Mucosa of descending colon (tissue), 3 donors: ENCODE data around the gene ZBTB20. TPM values are rescaled to one million over a fixed set of nuclear protein-coding genes. Genes with fewer than 3 reads are reported as not detected.

ENCODE experiments used
- ATAC-seq: fragments of 200-7000 bp; cut with Tn5 transposase; one replicate; pipeline ENCODE4 v1.9.1; 2020; ENCODE audit warnings: mild to moderate bottlenecking, moderate library complexity
- DNase-seq, 3 donors: peaks; one replicate each; pipeline ENCODE4 v3.0.0-alpha.2; 2020
- H3K36me3 ChIP-seq: fragments of 200-600 bp; one replicate; pipeline ENCODE4 v1.8.0; 2021; ENCODE audit warnings: low read depth, mild to moderate bottlenecking
- H3K4me1 ChIP-seq: fragments of 200-600 bp; one replicate; pipeline ENCODE4 v1.8.0; 2021; ENCODE audit warnings: low read depth, mild to moderate bottlenecking
- H3K4me3 ChIP-seq: fragments of 200-600 bp; one replicate; pipeline ENCODE4 v1.8.0; 2021; ENCODE audit warnings: mild to moderate bottlenecking
- H3K9me3 ChIP-seq: fragments of 200-600 bp; one replicate; pipeline ENCODE4 v1.8.0; 2021; ENCODE audit warnings: mild to moderate bottlenecking
- intact Hi-C, 2 donors: fragments of 100-400 bp; cut with DNase I in 1 of 2; cut with micrococcal nuclease in 1 of 2; formaldehyde crosslinking; loops; one replicate each; pipeline versions ENCODE4 v1.11.0 to v1.11.1; 2022; cut with DNase I, micrococcal nuclease
- total RNA-seq, 3 donors: library from RNA; stranded (reverse); fragmentation: NEBNext Ultra II Directional in 2 of 3; extraction: Animal tissue kit (Norgen Biotek cat#: 25700) in 2 of 3; gene quantifications; one replicate each; pipeline versions ENCODE4 v1.2.1 to v1.2.4, GENCODE V29; 2021 to 2023
- TF ChIP-seq, protein P1 (sequence below): fragments of 200-600 bp; IDR thresholded peaks from one replicate; pipeline ENCODE4 v1.8.0; 2022; ENCODE audit warnings: antibody characterized with exemption, mild to moderate bottlenecking
- donor health status: DM: no; HTN: no; CAD: no; lungs with moderate emphysema.
- donor health status: DM: no; HTN: no; CAD: no.
- donor health status: DM: no; HTN: yes; CAD: no.

Gene ZBTB20
- total RNA-seq, 3 donors from 2014 or later, result 30.6 to 85.6 (median 37.3) TPM

DNA sequence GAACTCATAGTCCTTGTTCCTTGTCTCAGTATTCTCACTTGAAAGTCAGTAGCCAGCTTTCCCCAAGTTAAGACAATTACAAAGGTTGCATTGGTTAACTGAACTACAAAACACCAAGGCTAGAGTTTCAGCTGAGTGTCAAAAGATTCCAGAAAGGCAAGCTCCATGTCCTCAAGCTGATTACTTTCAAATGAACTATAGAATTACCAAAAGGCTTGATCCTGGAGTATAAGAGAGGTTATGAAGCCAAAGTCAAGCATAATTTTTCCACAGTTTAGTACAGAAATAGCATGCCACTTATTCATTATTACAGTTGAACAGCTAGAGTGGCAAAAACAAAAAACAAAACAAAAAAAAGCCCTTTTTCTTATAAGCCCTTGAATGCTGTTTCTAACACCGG is 51.9 kb downstream of the ZBTB20 start:
- Histone ChIP-seq H3K36me3 (no peaks in the 10 kb centered on the region), H3K4me1 (peaks cover 23% of the 10 kb centered on the region), H3K4me3 (no peak overlapping the region), H3K9me3 (no peaks in the 10 kb centered on the region)
- ATAC-seq (no peak), DNase-seq (no peak)
- intact Hi-C loops, result loop anchor here in 1 of 2 donors (10.0 kb wide), 1 partner anchor 50 kb away; the partner anchor contains the start of gene ZBTB20
- TF ChIP-seq, protein P1, sequence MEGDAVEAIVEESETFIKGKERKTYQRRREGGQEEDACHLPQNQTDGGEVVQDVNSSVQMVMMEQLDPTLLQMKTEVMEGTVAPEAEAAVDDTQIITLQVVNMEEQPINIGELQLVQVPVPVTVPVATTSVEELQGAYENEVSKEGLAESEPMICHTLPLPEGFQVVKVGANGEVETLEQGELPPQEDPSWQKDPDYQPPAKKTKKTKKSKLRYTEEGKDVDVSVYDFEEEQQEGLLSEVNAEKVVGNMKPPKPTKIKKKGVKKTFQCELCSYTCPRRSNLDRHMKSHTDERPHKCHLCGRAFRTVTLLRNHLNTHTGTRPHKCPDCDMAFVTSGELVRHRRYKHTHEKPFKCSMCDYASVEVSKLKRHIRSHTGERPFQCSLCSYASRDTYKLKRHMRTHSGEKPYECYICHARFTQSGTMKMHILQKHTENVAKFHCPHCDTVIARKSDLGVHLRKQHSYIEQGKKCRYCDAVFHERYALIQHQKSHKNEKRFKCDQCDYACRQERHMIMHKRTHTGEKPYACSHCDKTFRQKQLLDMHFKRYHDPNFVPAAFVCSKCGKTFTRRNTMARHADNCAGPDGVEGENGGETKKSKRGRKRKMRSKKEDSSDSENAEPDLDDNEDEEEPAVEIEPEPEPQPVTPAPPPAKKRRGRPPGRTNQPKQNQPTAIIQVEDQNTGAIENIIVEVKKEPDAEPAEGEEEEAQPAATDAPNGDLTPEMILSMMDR, result no peak

DNA sequence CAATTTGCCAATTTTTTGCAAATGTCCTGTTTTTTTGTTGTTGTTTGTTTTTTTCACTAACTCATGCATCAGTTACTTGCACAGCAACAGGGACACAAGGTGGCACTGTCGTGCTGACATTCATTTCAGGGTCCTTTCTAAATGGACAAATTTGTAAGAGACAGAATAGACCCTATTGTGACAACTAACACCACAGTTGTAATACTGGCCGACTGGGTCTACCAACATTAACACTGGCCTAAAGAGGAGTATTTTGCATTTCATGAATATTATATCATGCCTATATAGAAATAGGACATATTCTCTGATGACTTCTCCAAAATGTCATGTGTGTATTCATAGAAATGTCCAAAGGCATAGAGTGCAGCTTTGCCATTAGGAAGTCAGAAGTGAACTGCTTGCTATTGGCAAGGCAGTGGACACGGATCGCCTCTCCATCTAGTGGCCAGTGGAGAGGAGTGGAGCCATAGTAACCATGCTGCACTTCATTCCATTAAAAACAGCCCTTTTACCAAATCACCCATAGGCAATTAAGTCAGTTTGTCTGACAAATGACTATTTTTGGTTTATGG is 54.8 kb downstream of the ZBTB20 start:
- no peaks in the 10 kb centered on the region for H3K9me3 ChIP-seq

GRCh38 chr3:115090712-115091111 is 56.4 kb downstream of the ZBTB20 start:
- ATAC-seq (no peak), DNase-seq (no peak)
- intact Hi-C loops, result loop anchor here in 1 of 2 donors (10.0 kb wide), 1 partner anchor 54 kb away; the partner anchor contains the start of gene ZBTB20
- Histone ChIP-seq H3K4me1 (no peaks in the 10 kb centered on the region), H3K9me3 (no peaks in the 10 kb centered on the region), H3K4me3 (no peak overlapping the region), H3K36me3 (no peaks in the 10 kb centered on the region)
- TF ChIP-seq, protein P1, result no peak

More for the DNA sequence above, 54.8 kb downstream of the ZBTB20 start:
- Histone ChIP-seq H3K4me1 (no peaks in the 10 kb centered on the region), H3K4me3 (no peak overlapping the region), H3K36me3 (no peaks in the 10 kb centered on the region)
- DNase-seq (peak in 2 of 3 donors; percentile 56 to 73), ATAC-seq (peak; percentile 91)
- intact Hi-C loops, result loop anchor here in 1 of 2 donors (10.0 kb wide), 1 partner anchor 52 kb away; the partner anchor contains the start of gene ZBTB20
- TF ChIP-seq, protein P1, result no peak

DNA sequence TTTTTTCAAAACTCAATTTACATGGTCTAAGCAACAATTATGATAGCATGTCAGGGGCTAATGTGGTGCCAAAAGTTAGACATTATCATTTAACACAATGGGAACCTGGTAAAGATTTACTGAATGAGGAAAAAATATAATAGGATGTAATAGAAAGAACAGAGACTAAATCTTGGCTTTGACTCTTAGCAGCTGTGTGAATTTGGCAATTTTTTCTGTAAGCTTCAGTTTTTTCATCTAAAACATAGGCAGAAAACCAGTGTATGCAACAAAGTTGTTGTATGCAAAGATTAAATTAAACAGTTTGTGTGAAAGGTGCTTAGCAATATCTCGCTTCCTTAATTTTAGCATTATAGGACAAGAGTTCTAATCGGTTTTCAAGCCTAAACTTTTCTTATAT is 57.6 kb downstream of the ZBTB20 start:
- no peak for DNase-seq
- intact Hi-C loops, result no loop called here
- no peaks in the 10 kb centered on the region for H3K36me3 ChIP-seq
- no peaks in the 10 kb centered on the region for H3K9me3 ChIP-seq
- H3K4me1 ChIP-seq, result no peaks in the 10 kb centered on the region
- TF ChIP-seq, protein P1, result no peak
- no peak for ATAC-seq
- H3K4me3 ChIP-seq, result no peak overlapping the region

DNA sequence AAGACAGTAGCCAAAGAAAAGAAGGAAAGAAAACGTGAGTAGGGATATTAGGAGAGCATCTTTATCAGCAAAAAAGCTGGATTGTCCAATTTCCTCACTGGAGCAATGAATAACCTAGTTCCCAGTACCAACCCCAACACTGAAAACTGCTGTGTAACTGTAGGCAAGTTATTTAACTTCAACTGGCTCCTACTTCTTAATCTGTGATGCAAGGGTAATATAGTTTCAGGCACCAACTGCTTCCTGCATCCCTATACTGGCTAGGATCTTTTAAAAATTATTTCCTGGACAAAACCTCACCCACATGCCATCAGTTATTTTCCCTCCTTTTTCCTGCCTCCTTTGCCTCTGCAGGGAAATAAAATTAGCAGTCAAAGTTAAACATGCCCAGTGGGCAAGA is 59.6 kb downstream of the ZBTB20 start:
- intact Hi-C loops, result no loop called here
- Histone ChIP-seq H3K4me3 (no peak overlapping the region), H3K4me1 (no peaks in the 10 kb centered on the region), H3K9me3 (no peaks in the 10 kb centered on the region), H3K36me3 (no peaks in the 10 kb centered on the region)
- DNase-seq, result no peak
- ATAC-seq, result peak; percentile 56
- TF ChIP-seq, protein P1, result no peak
